K562 (cell line): ENCODE measurements around the gene MICALL2. TPM values are rescaled to one million over a fixed set of nuclear protein-coding genes. Genes with fewer than 3 reads are reported as not detected.

ENCODE experiments used
- ADNP ChIP-seq: fragments of 200-800 bp; sonication (Bioruptor generic); IDR thresholded peaks from 2 replicates; pipeline ENCODE4 v1.6.1; 2016; ENCODE audit warnings: missing genetic modification characterization, missing compliant biosample characterization
- ATF6 ChIP-seq: sonication (generic); formaldehyde crosslinking; IDR thresholded peaks from 2 replicates; pipeline ENCODE4 v1.4.0; 2020; ENCODE audit warnings: mild to moderate bottlenecking, missing genetic modification reagents
- BMI1 ChIP-seq: fragments of 150-350 bp; IDR thresholded peaks from 2 replicates; pipeline ENCODE4 v1.6.1; 2014; ENCODE audit warnings: low read length
- BRD9 ChIP-seq: fragments of 450-650 bp; IDR thresholded peaks from 2 replicates; pipeline ENCODE4 v1.6.1; 2018; ENCODE audit warnings: low read depth; ENCODE audit not compliant: partially characterized antibody
- ELF1 ChIP-seq: fragments of 200-800 bp; sonication (Bioruptor generic); IDR thresholded peaks from 2 replicates; pipeline ENCODE4 v1.6.1; 2016; ENCODE audit warnings: missing genetic modification characterization, missing compliant biosample characterization
- EP400 ChIP-seq: fragments of 450-650 bp; IDR thresholded peaks from 2 replicates; pipeline ENCODE4 v1.6.1; 2017; ENCODE audit warnings: antibody characterized with exemption, mild to moderate bottlenecking, moderate library complexity
- ERF ChIP-seq: fragments of 450-650 bp; formaldehyde crosslinking; IDR thresholded peaks from 2 replicates; pipeline ENCODE4 v1.4.0; 2020; ENCODE audit warnings: mild to moderate bottlenecking, mixed read lengths
- HDAC8 ChIP-seq: fragments of 450-650 bp; IDR thresholded peaks from 2 replicates; pipeline ENCODE4 v1.6.1; 2016; ENCODE audit warnings: mild to moderate bottlenecking, missing genetic modification characterization, moderate library complexity, missing compliant biosample characterization
- KDM1A ChIP-seq, 2 experiments: fragments of 450-650 bp; IDR thresholded peaks; 2 replicates each; pipeline ENCODE4 v1.6.1; 2016; ENCODE audit warnings: mild to moderate bottlenecking in 2 of 2
- KLF13 ChIP-seq: fragments of 450-650 bp; IDR thresholded peaks from 2 replicates; pipeline ENCODE4 v1.6.1; 2016; ENCODE audit warnings: missing genetic modification characterization, low read depth, mild to moderate bottlenecking, missing compliant biosample characterization, moderate library complexity, borderline replicate concordance
- L3MBTL2 ChIP-seq: fragments of 450-650 bp; IDR thresholded peaks from 2 replicates; pipeline ENCODE4 v1.6.1; 2016; ENCODE audit warnings: mild to moderate bottlenecking, moderate library complexity
- MITF ChIP-seq: IDR thresholded peaks from 2 replicates; pipeline ENCODE4 v1.6.1; 2014; ENCODE audit warnings: antibody characterized with exemption
- NONO ChIP-seq, 2 experiments: fragments of 200-400 bp in 1 of 2; fragments of 450-650 bp in 1 of 2; formaldehyde crosslinking in 1 of 2; IDR thresholded peaks; 2 replicates each; pipeline ENCODE4 v1.6.1; 2017; ENCODE audit warnings: low read depth in 2 of 2, mild to moderate bottlenecking in 2 of 2, moderate library complexity in 2 of 2, low read length in 1 of 2
- PML ChIP-seq: IDR thresholded peaks from 2 replicates; pipeline ENCODE4 v1.6.1; 2012; ENCODE audit warnings: low read length, inconsistent platforms
- TAL1 ChIP-seq: fragments of 450-650 bp; IDR thresholded peaks from 2 replicates; pipeline ENCODE4 v1.6.1; 2016; ENCODE audit warnings: mild to moderate bottlenecking
- THRAP3 ChIP-seq: fragments of 450-650 bp; IDR thresholded peaks from 2 replicates; pipeline ENCODE4 v1.6.1; 2016; ENCODE audit warnings: mild to moderate bottlenecking, inconsistent platforms, borderline replicate concordance
- ZNF143 ChIP-seq: sonication (generic); formaldehyde crosslinking; IDR thresholded peaks from 2 replicates; pipeline ENCODE4 v1.9.0; 2022; ENCODE audit warnings: mild to moderate bottlenecking, missing genetic modification reagents
- ZNF584 ChIP-seq: fragments of 200-800 bp; sonication (Bioruptor generic); IDR thresholded peaks from 2 replicates; pipeline ENCODE4 v1.6.1; 2016; ENCODE audit warnings: low read depth, mild to moderate bottlenecking, missing genetic modification characterization, missing compliant biosample characterization
- ZNF76 ChIP-seq: fragments of 250-450 bp; sonication (Bioruptor Pico); IDR thresholded peaks from 2 replicates; pipeline ENCODE4 v1.4.0; 2020; ENCODE audit warnings: mild to moderate bottlenecking, moderate library complexity, borderline replicate concordance
- polyA plus RNA-seq, 8 experiments: library from polyadenylated mRNA; depleted of rRNA in 4 of 8; stranded (reverse) in 5 of 8; unstranded in 3 of 8; fragments of >200 nt; fragmentation: Nextera tagmentation in 2 of 8; fragmentation: Illumina TruSeq in 1 of 8; extraction: Ambion mirVana in 2 of 8; extraction: Trizol in 1 of 8; gene quantifications; 2 replicates each; pipeline versions ENCODE4 v1.2.1 to v1.2.3, GENCODE V29; 2011 to 2014; ENCODE audit warnings: inconsistent platforms in 1 of 8, missing spikeins in 1 of 8
- total RNA-seq, 7 experiments: library from RNA; depleted of rRNA in 6 of 7; stranded (reverse); fragments of >200 nt in 6 of 7; fragmentation: Illumina TruSeq in 2 of 7; extraction: Trizol in 2 of 7; gene quantifications; 2 replicates each; pipeline versions ENCODE4 v1.2.1 to v1.2.3, GENCODE V29; 2011 to 2021; ENCODE audit warnings: low replicate concordance in 1 of 7
- TF ChIP-seq, protein P1 (sequence below): fragments of 450-650 bp; formaldehyde crosslinking; IDR thresholded peaks from 2 replicates; pipeline ENCODE4 v1.4.0; 2020; ENCODE audit warnings: mild to moderate bottlenecking, moderate library complexity
- TF ChIP-seq, protein P2 (sequence below): fragments of 250-450 bp; sonication (Bioruptor Pico); IDR thresholded peaks from 2 replicates; pipeline ENCODE4 v1.5.0; 2021; ENCODE audit warnings: mild to moderate bottlenecking, borderline replicate concordance

The MICALL2 gene
- total and polyA plus RNA-seq, 9 of the 15 experiments (the other 6 are each of a cell fraction or from before 2014, with no cell fraction given) = 1.8 to 103 (median 17.0) TPM

GRCh38 chr7:1460821-1461645, 1.8 kb upstream of the MICALL2 start (continued):
- TF ChIP-seq MITF (no peak), ZNF143 (CRISPR knock-in tag) (no peak), KLF13 (peak; percentile 58), ZNF76 (CRISPR knock-in tag) (peak; percentile 59; the same call in 1 of the 2 replicates), BMI1 (no peak), NONO (IDR thresholded peaks at IDR 0.05; ENCODE audit: low read depth in 2 of 2, low read length in 1 of 2) (peak in 1 of 2 experiments; percentile 38; a peak in 1 of 4 replicates), TAL1 (peak; percentile 30), ELF1 (tag) (peak; percentile 82), BRD9 (peak; percentile 96), PML (no peak; the same call in 1 of the 2 replicates), HDAC8 (0 out of 2 replicates have a peak, but pooled peaks have one; percentile 23), ATF6 (peak; percentile 45; the same call in 1 of the 2 replicates), THRAP3 (0 out of 2 replicates have a peak, but pooled peaks have one; percentile 47), ADNP (tag) (peak; percentile 99), ZNF584 (CRISPR knock-in tag) (no peak), EP400 (peak; percentile 63), KDM1A (IDR thresholded peaks at IDR 0.05) (peak; percentile 96 to 99), L3MBTL2 (peak; percentile 69), ERF (CRISPR knock-in tag) (peak; percentile 81)
- TF ChIP-seq, protein P1, sequence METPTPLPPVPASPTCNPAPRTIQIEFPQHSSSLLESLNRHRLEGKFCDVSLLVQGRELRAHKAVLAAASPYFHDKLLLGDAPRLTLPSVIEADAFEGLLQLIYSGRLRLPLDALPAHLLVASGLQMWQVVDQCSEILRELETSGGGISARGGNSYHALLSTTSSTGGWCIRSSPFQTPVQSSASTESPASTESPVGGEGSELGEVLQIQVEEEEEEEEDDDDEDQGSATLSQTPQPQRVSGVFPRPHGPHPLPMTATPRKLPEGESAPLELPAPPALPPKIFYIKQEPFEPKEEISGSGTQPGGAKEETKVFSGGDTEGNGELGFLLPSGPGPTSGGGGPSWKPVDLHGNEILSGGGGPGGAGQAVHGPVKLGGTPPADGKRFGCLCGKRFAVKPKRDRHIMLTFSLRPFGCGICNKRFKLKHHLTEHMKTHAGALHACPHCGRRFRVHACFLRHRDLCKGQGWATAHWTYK (CRISPR knock-in tag) = peak; percentile 82
- TF ChIP-seq, protein P2, sequence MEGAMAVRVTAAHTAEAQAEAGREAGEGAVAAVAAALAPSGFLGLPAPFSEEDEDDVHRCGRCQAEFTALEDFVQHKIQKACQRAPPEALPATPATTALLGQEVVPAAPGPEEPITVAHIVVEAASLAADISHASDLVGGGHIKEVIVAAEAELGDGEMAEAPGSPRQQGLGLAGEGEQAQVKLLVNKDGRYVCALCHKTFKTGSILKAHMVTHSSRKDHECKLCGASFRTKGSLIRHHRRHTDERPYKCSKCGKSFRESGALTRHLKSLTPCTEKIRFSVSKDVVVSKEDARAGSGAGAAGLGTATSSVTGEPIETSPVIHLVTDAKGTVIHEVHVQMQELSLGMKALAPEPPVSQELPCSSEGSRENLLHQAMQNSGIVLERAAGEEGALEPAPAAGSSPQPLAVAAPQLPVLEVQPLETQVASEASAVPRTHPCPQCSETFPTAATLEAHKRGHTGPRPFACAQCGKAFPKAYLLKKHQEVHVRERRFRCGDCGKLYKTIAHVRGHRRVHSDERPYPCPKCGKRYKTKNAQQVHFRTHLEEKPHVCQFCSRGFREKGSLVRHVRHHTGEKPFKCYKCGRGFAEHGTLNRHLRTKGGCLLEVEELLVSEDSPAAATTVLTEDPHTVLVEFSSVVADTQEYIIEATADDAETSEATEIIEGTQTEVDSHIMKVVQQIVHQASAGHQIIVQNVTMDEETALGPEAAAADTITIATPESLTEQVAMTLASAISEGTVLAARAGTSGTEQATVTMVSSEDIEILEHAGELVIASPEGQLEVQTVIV (CRISPR knock-in tag) = no peak
